Prostate gland (tissue), 2 donors: ENCODE results near the gene TAL2. TPM values are rescaled to one million over a fixed set of nuclear protein-coding genes. Genes with fewer than 3 reads are reported as not detected.
"Not testable (repeated sequence)": the region's sequence is repeated elsewhere in the genome, so short reads cannot be mapped to it uniquely, and the experiment has no call there.

Experiments
- DNase-seq: peaks from one replicate; pipeline ENCODE4 v3.0.0-alpha.2; 2019; ENCODE audit warnings: low spot score
- H3K27ac ChIP-seq, 2 donors: fragments of 200-600 bp; sonication (generic); 2 replicates each; pipeline ENCODE4 v1.5.1; 2017 to 2019
- H3K27me3 ChIP-seq: fragments of 200-600 bp; sonication (generic); replicated peaks from 2 replicates; pipeline ENCODE4 v1.5.1; 2019; ENCODE audit not compliant: insufficient read depth
- H3K36me3 ChIP-seq, 2 donors: fragments of 200-600 bp; sonication (generic); 1 replicate in 1 of 2; 2 replicates in 1 of 2; pipeline versions ENCODE4 v1.5.1 to v1.8.1; 2017 to 2019
- H3K4me1 ChIP-seq: fragments of 200-600 bp; sonication (generic); replicated peaks from 2 replicates; pipeline ENCODE4 v1.5.1; 2019
- H3K4me3 ChIP-seq, 2 donors: fragments of 200-600 bp; sonication (generic); 2 replicates each; pipeline ENCODE4 v1.5.1; 2017 to 2019
- H3K9me3 ChIP-seq: fragments of 200-600 bp; sonication (generic); 2 replicates; pipeline ENCODE4 v1.5.1; 2017
- POLR2A ChIP-seq: fragments of 450-650 bp; IDR thresholded peaks from one replicate; pipeline ENCODE4 v1.6.1; 2016; ENCODE audit warnings: antibody characterized with exemption, mild to moderate bottlenecking
- POLR2AphosphoS5 ChIP-seq: sonication (generic); formaldehyde crosslinking; IDR thresholded peaks from one replicate; pipeline ENCODE4 v1.6.1; 2017; ENCODE audit warnings: antibody characterized with exemption
- WGBS: methylation state at CpG from one replicate; pipeline ENCODE4 v1.1.5; 2018; 5-methylcytosine and 5-hydroxymethylcytosine counted together
- intact Hi-C: fragments of 100-400 bp; cut with DNase I; formaldehyde crosslinking; loops from one replicate; pipeline ENCODE4 v1.14.2; 2022
- total RNA-seq, 2 donors: library from RNA; depleted of rRNA; stranded (reverse); fragments of >200 nt; gene quantifications; one replicate each; pipeline ENCODE4 v1.1.0, GENCODE V29; 2016
- TF ChIP-seq, protein P1 (sequence below), 4 experiments: fragments of 200-600 bp in 2 of 4; fragments of 450-650 bp in 2 of 4; sonication (generic) in 2 of 4; IDR thresholded peaks; 1 replicate in 3 of 4; 2 replicates in 1 of 4; pipeline ENCODE4 v1.5.1; 2016 to 2019; ENCODE audit warnings: antibody characterized with exemption in 4 of 4, mild to moderate bottlenecking in 2 of 4, moderate library complexity in 2 of 4

The TAL2 gene
- total RNA-seq, 2 donors from 2014 or later = not detected

DNA sequence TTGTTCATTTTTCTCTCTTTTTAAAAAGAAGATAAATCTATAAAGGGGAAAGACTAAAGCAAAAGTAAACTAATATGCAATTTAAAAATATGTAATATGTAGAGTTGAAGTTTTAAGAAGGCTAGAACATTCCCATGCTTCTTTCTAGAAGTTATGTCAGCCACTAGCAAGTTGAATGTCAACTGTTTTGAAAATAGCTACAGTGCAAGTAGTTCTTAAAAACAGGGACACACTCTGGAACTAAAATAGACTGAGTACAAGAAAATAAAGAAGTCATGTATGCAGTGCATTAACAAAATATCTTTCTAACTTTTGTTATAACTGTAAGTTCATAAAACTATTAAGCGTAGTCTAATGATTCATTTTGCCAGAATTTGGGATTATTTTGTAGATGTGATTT is 40.0 kb downstream of the TAL2 start:
- TF ChIP-seq POLR2AphosphoS5 (no peak), POLR2A (no peak)
- TF ChIP-seq, protein P1, sequence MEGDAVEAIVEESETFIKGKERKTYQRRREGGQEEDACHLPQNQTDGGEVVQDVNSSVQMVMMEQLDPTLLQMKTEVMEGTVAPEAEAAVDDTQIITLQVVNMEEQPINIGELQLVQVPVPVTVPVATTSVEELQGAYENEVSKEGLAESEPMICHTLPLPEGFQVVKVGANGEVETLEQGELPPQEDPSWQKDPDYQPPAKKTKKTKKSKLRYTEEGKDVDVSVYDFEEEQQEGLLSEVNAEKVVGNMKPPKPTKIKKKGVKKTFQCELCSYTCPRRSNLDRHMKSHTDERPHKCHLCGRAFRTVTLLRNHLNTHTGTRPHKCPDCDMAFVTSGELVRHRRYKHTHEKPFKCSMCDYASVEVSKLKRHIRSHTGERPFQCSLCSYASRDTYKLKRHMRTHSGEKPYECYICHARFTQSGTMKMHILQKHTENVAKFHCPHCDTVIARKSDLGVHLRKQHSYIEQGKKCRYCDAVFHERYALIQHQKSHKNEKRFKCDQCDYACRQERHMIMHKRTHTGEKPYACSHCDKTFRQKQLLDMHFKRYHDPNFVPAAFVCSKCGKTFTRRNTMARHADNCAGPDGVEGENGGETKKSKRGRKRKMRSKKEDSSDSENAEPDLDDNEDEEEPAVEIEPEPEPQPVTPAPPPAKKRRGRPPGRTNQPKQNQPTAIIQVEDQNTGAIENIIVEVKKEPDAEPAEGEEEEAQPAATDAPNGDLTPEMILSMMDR (IDR thresholded peaks at IDR 0.05) = no peak
- DNase-seq = no peak
- WGBS = 91% methylated on average over 1 of the region's 1 CpG
- no peaks in the 10 kb centered on the region for H3K9me3 ChIP-seq
- H3K4me1 ChIP-seq = no peaks in the 10 kb centered on the region
- no peaks in the 10 kb centered on the region for H3K36me3 ChIP-seq
- H3K4me3 ChIP-seq = no peak overlapping the region
- intact Hi-C loops = no loop called here
- H3K27ac ChIP-seq = no peak overlapping the region
- H3K27me3 ChIP-seq = no peaks in the 10 kb centered on the region

DNA sequence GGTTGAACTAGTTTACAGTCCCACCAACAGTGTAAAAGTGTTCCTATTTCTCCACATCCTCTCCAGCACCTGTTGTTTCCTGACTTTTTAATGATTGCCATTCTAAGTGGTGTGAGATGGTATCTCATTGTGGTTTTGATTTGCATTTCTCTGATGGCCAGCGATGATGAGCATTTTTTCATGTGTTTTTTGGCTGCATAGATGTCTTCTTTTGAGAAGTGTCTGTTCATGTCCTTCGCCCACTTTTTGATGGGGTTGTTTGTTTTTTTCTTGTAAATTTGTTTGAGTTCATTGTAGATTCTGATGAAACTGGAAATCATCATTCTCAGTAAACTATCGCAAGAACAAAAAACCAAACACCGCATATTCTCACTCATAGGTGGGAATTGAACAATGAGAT is 41.4 kb downstream of the TAL2 start:
- H3K27me3 ChIP-seq, H3K4me1 ChIP-seq, H3K9me3 ChIP-seq, H3K36me3 ChIP-seq, intact Hi-C loops, DNase-seq, H3K27ac ChIP-seq, H3K4me3 ChIP-seq: not testable (repeated sequence)
- 99% methylated on average over 4 of the region's 4 CpGs for WGBS

DNA sequence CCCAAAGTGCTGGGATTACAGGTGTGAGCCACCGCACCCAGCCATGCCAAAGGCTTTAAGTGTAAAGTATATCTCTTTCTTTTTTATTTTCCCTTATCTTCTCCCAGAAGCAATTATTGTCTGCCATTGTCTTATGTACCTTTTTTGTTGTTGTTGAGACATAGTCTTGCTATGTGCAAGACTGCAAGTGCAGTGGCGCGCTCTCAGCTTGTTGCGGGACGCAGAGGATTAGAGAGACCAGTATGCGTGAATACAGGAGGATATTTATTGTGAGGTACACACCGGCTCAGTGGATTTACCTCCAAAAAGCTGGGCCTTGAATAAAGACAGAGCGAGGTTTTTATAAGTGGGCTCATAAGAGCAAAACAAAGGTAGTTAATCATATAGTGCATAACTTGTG is 43.9 kb downstream of the TAL2 start:
- DNase-seq = no peak
- Histone ChIP-seq H3K36me3 (no peaks in the 10 kb centered on the region), H3K27ac (no peak overlapping the region), H3K27me3 (no peaks in the 10 kb centered on the region), H3K4me3 (no peak overlapping the region), H3K9me3 (no peaks in the 10 kb centered on the region), H3K4me1 (no peaks in the 10 kb centered on the region)
- intact Hi-C loops = no loop called here
- TF ChIP-seq POLR2A (no peak), POLR2AphosphoS5 (no peak)
- TF ChIP-seq, protein P1 (IDR thresholded peaks at IDR 0.05) = no peak
- 97% methylated on average over 8 of the region's 8 CpGs for WGBS

DNA sequence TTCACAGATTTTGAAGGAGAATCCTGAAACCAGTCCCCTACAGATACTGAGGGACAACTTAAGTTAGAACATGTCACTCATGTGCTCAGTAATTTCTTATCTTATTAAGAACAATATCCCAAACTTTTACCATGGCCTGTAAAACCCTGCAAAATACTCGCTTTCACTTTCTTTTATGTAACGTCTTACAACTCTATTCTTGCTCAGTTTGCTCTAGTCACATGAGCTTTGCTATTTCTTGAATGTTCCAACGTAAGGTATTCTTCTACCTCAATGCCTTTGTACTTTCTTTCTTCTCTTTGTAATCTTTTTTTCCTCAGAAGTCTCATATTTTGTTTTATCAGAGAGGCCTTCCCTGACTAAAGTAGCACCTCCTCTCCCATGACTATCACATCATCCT is 46.1 kb downstream of the TAL2 start:
- 40% methylated on average over 3 of the region's 3 CpGs for WGBS

DNA sequence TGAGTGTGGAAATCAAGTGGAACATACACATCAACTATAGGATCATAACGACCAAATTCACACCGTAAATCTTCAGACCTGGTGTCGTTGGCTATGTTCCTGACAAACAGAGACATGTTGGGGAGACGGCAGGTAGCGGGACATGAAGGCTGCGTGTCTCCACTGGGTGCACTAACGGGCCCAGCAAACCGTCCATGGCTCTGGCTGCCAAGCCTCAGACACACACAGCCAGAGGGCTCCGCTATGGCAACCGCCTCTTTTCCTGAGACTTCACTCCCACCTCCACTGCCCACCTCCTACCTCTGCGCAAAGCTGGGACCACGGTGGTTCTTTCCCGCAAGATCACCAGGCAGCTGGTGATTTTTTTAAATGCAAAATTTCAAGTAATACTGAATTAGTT is 48.4 kb downstream of the TAL2 start:
- intact Hi-C loops = loop anchor here (10.0 kb wide), 2 partner anchors 56 to 96 kb away; no protein-coding TSS in a partner anchor

More for the DNA sequence above, 46.1 kb downstream of the TAL2 start:
- no peaks in the 10 kb centered on the region for H3K36me3 ChIP-seq
- no peak overlapping the region for H3K27ac ChIP-seq
- H3K9me3 ChIP-seq = no peaks in the 10 kb centered on the region
- H3K4me3 ChIP-seq = no peak overlapping the region
- intact Hi-C loops = no loop called here
- H3K27me3 ChIP-seq = no peaks in the 10 kb centered on the region
- no peaks in the 10 kb centered on the region for H3K4me1 ChIP-seq
- DNase-seq = no peak
- TF ChIP-seq, protein P1 (IDR thresholded peaks at IDR 0.05) = no peak
- TF ChIP-seq POLR2A (no peak), POLR2AphosphoS5 (no peak)

More for the DNA sequence above, 48.4 kb downstream of the TAL2 start:
- no peaks in the 10 kb centered on the region for H3K36me3 ChIP-seq
- H3K9me3 ChIP-seq = no peaks in the 10 kb centered on the region
- TF ChIP-seq, protein P1 (IDR thresholded peaks at IDR 0.05) = no peak
- TF ChIP-seq POLR2AphosphoS5 (no peak), POLR2A (no peak)
- no peaks in the 10 kb centered on the region for H3K4me1 ChIP-seq
- no peak overlapping the region for H3K4me3 ChIP-seq
- no peak for DNase-seq
- no peaks in the 10 kb centered on the region for H3K27me3 ChIP-seq
- no peak overlapping the region for H3K27ac ChIP-seq
- 92% methylated on average over 13 of the region's 13 CpGs for WGBS
